Naive thymus-derived CD4-positive, alpha-beta T cell (primary cell): ENCODE results near the gene PSMD8. TPM values are rescaled to one million over a fixed set of nuclear protein-coding genes. Genes with fewer than 3 reads are reported as not detected.
A peak's percentile ranks its signal among the peaks of the same experiment; 100 is the strongest.

Experiments
- ATAC-seq: fragments of 150-1000 bp; cut with Tn5 transposase; 2 replicates; pipeline ENCODE4 v1.10.0; 2021; ENCODE audit warnings: mild to moderate bottlenecking, moderate library complexity
- CTCF ChIA-PET: fragments of 350-600 bp; sonication (Branson Sonifier 250); formaldehyde crosslinking; loops from one replicate; lab custom pipeline; 2021; ENCODE audit warnings: antibody characterized with exemption; lab: Charles Lee
- POLR2A ChIA-PET: fragments of 350-600 bp; sonication (Branson Sonifier 250); formaldehyde crosslinking; loops from one replicate; lab custom pipeline; 2021; ENCODE audit warnings: antibody characterized with exemption, inconsistent platforms; lab: Charles Lee
- DNase-seq, 9 donors: peaks; one replicate each; pipeline versions ENCODE4 v3.0.0 to v3.0.0-alpha.2; 2020 to 2022; ENCODE audit warnings: mixed read lengths in 1 of 9
- H3K27ac ChIP-seq: one replicate; pipeline ENCODE4 v1.7.0; 2013; ENCODE audit warnings: mild to moderate bottlenecking, low read depth, low read length, moderate library complexity
- H3K27me3 ChIP-seq, 2 donors: one replicate each; pipeline ENCODE4 v1.7.0; 2013; ENCODE audit warnings: low read length in 2 of 2, mild to moderate bottlenecking in 2 of 2, moderate library complexity in 2 of 2; ENCODE audit not compliant: control insufficient read depth in 2 of 2, insufficient read depth in 2 of 2
- H3K36me3 ChIP-seq, 3 experiments: 1 replicate in 2 of 3; 2 replicates in 1 of 3; pipeline ENCODE4 v1.7.0; 2013; ENCODE audit warnings: low read length in 3 of 3, mild to moderate bottlenecking in 3 of 3, moderate library complexity in 1 of 3; ENCODE audit not compliant: insufficient read depth in 3 of 3, control insufficient read depth in 2 of 3
- H3K4me1 ChIP-seq, 2 donors: one replicate each; pipeline ENCODE4 v1.7.0; 2013; ENCODE audit warnings: low read length in 2 of 2, mild to moderate bottlenecking in 2 of 2, moderate library complexity in 1 of 2; ENCODE audit not compliant: control insufficient read depth in 2 of 2, insufficient read depth in 2 of 2
- H3K4me3 ChIP-seq: 2 replicates; pipeline ENCODE4 v1.7.0; 2013; ENCODE audit warnings: mild to moderate bottlenecking, low read length
- H3K9me3 ChIP-seq, 3 experiments: 1 replicate in 2 of 3; 2 replicates in 1 of 3; pipeline ENCODE4 v1.7.0; 2013; ENCODE audit warnings: low read length in 3 of 3; ENCODE audit not compliant: control insufficient read depth in 2 of 3
- H3K27ac Mint-ChIP-seq, 9 donors: one replicate each; pipeline ENCODE4 v1.8.0; 2020 to 2022; ENCODE audit warnings: mixed read lengths in 9 of 9, mild to moderate bottlenecking in 8 of 9, moderate library complexity in 5 of 9, inconsistent platforms in 2 of 9
- H3K27me3 Mint-ChIP-seq, 5 donors: one replicate each; pipeline ENCODE4 v1.8.0; 2021 to 2022; ENCODE audit warnings: mixed read lengths in 5 of 5, mild to moderate bottlenecking in 1 of 5
- H3K36me3 Mint-ChIP-seq, 5 donors: one replicate each; pipeline ENCODE4 v1.8.0; 2020 to 2022; ENCODE audit warnings: mixed read lengths in 5 of 5, mild to moderate bottlenecking in 3 of 5, inconsistent platforms in 1 of 5
- H3K4me1 Mint-ChIP-seq, 7 donors: one replicate each; pipeline ENCODE4 v1.8.0; 2020 to 2022; ENCODE audit warnings: mixed read lengths in 7 of 7, mild to moderate bottlenecking in 3 of 7, inconsistent platforms in 1 of 7
- H3K4me3 Mint-ChIP-seq, 10 donors: one replicate each; pipeline ENCODE4 v1.8.0; 2020 to 2022; ENCODE audit warnings: mild to moderate bottlenecking in 10 of 10, mixed read lengths in 10 of 10, moderate library complexity in 6 of 10, inconsistent platforms in 2 of 10
- H3K9me3 Mint-ChIP-seq, 11 donors: one replicate each; pipeline ENCODE4 v1.8.0; 2020 to 2022; ENCODE audit warnings: mixed read lengths in 11 of 11, mild to moderate bottlenecking in 4 of 11, inconsistent platforms in 1 of 11, moderate library complexity in 1 of 11
- intact Hi-C, 2 donors: fragments of 100-400 bp; cut with micrococcal nuclease; formaldehyde crosslinking; loops; one replicate each; pipeline ENCODE4 v1.15.1; 2023
- polyA plus RNA-seq, 2 donors: library from polyadenylated mRNA; unstranded; fragments of 300-500 nt; fragmentation: Illumina TruSeq; gene quantifications; one replicate each; pipeline ENCODE4 v1.2.3, GENCODE V29; 2021
- total RNA-seq, 6 experiments: library from RNA in 5 of 6; stranded (reverse) in 5 of 6; gene quantifications; 1 replicate in 5 of 6; 2 replicates in 1 of 6; pipeline ENCODE4 v1.2.3 and lab custom pipeline; 2021 to 2026

The PSMD8 gene
- 100 to 1,000 TPM in 1 of 5 experiments, 10 to 100 TPM in 4; 68.4 to 181 (median 75.8) TPM for total RNA-seq
- polyA plus RNA-seq, result 100 to 1,000 TPM; 141 to 144 TPM
- total RNA-seq (lab: John Stamatoyannopoulos, UW), result 68.4 reads per million, percentile 77 among the genes with 10 or more reads in this experiment

DNA sequence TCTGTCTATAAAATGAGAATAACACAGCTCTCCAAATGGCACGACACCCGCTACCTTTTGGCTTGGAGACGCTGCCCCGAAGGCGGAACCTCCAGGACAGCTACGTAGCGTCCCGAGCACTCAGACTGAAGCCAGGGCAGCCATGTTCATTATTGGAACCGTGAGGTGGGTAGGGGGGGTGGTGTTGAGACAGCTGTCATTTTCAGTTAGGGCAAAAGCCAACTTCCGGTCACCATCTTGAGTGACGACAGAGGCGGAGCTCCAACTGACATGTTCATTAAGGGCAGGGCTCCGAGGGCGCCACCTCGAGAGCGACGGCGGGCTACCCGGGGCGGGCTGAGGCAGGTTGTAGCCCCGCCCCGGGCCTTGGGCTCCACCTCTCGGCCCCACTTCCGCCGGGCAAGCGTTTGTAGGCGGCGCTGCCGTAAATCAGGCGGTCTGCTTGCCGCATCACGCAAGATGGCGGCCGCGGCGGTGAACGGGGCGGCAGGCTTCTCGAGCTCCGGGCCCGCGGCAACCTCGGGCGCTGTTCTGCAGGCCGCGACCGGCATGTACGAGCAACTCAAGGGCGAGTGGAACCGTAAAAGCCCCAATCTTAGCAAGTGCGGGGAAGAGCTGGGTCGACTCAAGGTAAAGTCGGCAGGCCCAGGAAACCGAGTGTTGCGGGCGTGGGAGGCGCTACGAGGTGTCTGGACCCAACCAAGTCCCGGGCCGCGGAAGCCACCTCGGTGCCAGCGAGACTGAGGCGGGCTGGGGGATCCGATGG, at the start of gene PSMD8:
TSS of gene PSMD8 (plus strand) at position 240 of the 766 bp plus-strand sequence. CDS start at position 271, 31 bp downstream.
- ATAC-seq, result peak; percentile 99
- Histone ChIP-seq H3K9me3 (no peaks in the 10 kb centered on the region), H3K27me3 (peaks cover 0 to 4% of the 10 kb centered on the region in 2 donors), H3K4me1 (peaks cover 17 to 19% of the 10 kb centered on the region in 2 donors), H3K4me3 (peak within 1 kb of the TSS; percentile 96), H3K36me3 (peaks cover 5 to 30% (median 11%) of the 10 kb centered on the region in 3 experiments), H3K27ac (peak within 1 kb of the TSS; percentile 93)
- H3K27ac Mint-ChIP-seq, result peak within 1 kb of the TSS; percentile 90 to 99 (median 98)
- H3K9me3 Mint-ChIP-seq, result peaks cover 0 to under 1% (median 0%) of the 10 kb centered on the region in 11 donors
- peaks cover 17 to 31% (median 29%) of the 10 kb centered on the region in 7 donors for H3K4me1 Mint-ChIP-seq
- intact Hi-C loops, result loop anchor here (1.0 to 2.0 kb wide), 17 partner anchors 12 to 1202 kb away; partner anchors contain the start of genes EIF3K (in 2 of the 2), NFKBIB (in 2 of the 2), SIPA1L3 (in 2 of the 2) and SIRT2 (in 2 of the 2)
- H3K27me3 Mint-ChIP-seq, result peaks cover 0 to 8% (median 3%) of the 10 kb centered on the region in 5 donors
- peaks cover 3 to 24% (median 18%) of the 10 kb centered on the region in 5 donors for H3K36me3 Mint-ChIP-seq
- ChIA-PET POLR2A (interaction anchor here (0.6 to 3.6 kb wide), 30 partner anchors 8 to 1071 kb away, joined by 3 to 40 read pairs (median 5); partner anchors contain the start of genes CATSPERG, EIF3K, FAM98C and GGN), CTCF (interaction anchor here (0.6 to 1.5 kb wide), 16 partner anchors 11 to 473 kb away, joined by 3 to 12 read pairs (median 3); partner anchors contain the start of genes ACTN4, CATSPERG, FAM98C and MAP4K1)
- peak; percentile 95 to 99 (median 99) for DNase-seq
- peak within 1 kb of the TSS; percentile 96 to 100 (median 98) for H3K4me3 Mint-ChIP-seq

DNA sequence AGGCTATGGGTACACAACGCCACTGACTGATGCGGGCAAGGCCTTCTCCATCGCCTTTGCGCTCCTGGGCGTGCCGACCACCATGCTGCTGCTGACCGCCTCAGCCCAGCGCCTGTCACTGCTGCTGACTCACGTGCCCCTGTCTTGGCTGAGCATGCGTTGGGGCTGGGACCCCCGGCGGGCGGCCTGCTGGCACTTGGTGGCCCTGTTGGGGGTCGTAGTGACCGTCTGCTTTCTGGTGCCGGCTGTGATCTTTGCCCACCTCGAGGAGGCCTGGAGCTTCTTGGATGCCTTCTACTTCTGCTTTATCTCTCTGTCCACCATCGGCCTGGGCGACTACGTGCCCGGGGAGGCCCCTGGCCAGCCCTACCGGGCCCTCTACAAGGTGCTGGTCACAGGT, 47.8 kb upstream of the PSMD8 start:
- no peak overlapping the region for H3K27ac Mint-ChIP-seq

DNA sequence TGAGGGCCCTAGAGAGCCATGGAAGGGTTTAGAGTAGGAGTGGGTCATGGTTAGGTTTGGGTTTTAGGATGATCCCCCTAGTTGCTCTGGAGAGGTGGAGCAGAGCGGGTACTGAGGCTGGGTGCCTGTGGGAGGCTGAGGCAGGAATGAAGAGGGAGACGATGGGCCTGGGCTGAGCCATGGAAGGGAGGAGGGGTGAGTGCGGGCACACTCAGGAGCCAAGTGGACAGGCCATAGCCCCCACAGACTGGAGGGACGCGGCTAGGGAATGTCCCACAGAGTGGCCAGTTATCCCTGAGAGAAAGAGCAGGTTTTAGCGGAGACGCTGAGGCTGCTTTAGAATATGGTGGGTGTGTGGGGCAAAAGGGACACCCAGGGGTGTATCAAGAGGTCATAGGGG, 44.7 kb upstream of the PSMD8 start:
- no peak for DNase-seq
- Mint-ChIP-seq H3K9me3 (no peaks in the 10 kb centered on the region), H3K27me3 (no peaks in the 10 kb centered on the region), H3K4me3 (no peak overlapping the region), H3K27ac (peak overlapping the region in 1 of 9 donors; percentile 41), H3K36me3 (peaks cover 10 to 27% (median 18%) of the 10 kb centered on the region in 5 donors), H3K4me1 (peaks cover 0 to 6% (median 0%) of the 10 kb centered on the region in 7 donors)
- POLR2A ChIA-PET, result no interaction called here
- Histone ChIP-seq H3K27me3 (no peaks in the 10 kb centered on the region), H3K36me3 (peaks cover 4 to 34% (median 4%) of the 10 kb centered on the region in 3 experiments), H3K4me3 (no peak overlapping the region), H3K4me1 (no peaks in the 10 kb centered on the region), H3K27ac (no peak overlapping the region), H3K9me3 (no peaks in the 10 kb centered on the region)
- intact Hi-C loops, result loop anchor here in 1 of 2 donors (10.0 kb wide), 1 partner anchor 1475 kb away; the partner anchor contains the start of gene ZNF345
- CTCF ChIA-PET, result no interaction called here
- no peak for ATAC-seq

More for the DNA sequence above, 47.8 kb upstream of the PSMD8 start:
- no peak for DNase-seq
- intact Hi-C loops, result no loop called here
- no peak overlapping the region for H3K27ac ChIP-seq
- Mint-ChIP-seq H3K9me3 (no peaks in the 10 kb centered on the region), H3K4me1 (peaks cover 8 to 14% (median 11%) of the 10 kb centered on the region in 7 donors), H3K4me3 (no peak overlapping the region), H3K36me3 (peaks cover 10 to 32% (median 21%) of the 10 kb centered on the region in 5 donors), H3K27me3 (no peaks in the 10 kb centered on the region)
- no peaks in the 10 kb centered on the region for H3K4me1 ChIP-seq
- no peak for ATAC-seq
- H3K36me3 ChIP-seq, result peaks cover 4 to 34% (median 4%) of the 10 kb centered on the region in 3 experiments
- ChIA-PET CTCF (no interaction called here), POLR2A (no interaction called here)
- no peaks in the 10 kb centered on the region for H3K9me3 ChIP-seq
- no peaks in the 10 kb centered on the region for H3K27me3 ChIP-seq
- no peak overlapping the region for H3K4me3 ChIP-seq

DNA sequence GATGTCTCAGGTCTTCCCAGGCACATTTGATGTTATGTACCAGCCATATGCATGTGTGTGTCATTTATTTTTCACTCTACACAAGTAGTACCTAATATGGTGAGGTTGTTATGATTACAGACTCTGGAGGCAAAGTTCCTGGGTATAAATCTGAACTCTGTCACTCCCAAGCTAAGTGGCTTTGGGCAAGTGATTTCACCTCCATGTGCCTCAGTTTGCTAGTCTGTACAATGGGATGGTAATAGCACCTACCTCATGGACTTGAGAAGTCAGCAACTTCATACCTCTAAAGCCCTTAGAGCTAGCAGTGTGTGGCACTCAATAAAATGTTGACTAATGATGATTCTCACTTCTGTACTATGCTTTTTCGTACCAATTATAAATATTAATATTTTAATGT, 42.6 kb upstream of the PSMD8 start:
- H3K9me3 ChIP-seq, result no peaks in the 10 kb centered on the region
- H3K36me3 ChIP-seq, result peaks cover 4 to 19% (median 4%) of the 10 kb centered on the region in 3 experiments
- peaks cover 2 to 10% (median 6%) of the 10 kb centered on the region in 7 donors for H3K4me1 Mint-ChIP-seq
- H3K27ac Mint-ChIP-seq, result no peak overlapping the region
- intact Hi-C loops, result loop anchor here in 1 of 2 donors (10.0 kb wide), 1 partner anchor 1477 kb away; the partner anchor contains the start of gene ZNF345
- ATAC-seq, result no peak
- H3K9me3 Mint-ChIP-seq, result no peaks in the 10 kb centered on the region
- CTCF ChIA-PET, result interaction anchor here (0.6 to 3.0 kb wide), 2 partner anchors 71 to 87 kb away, joined by 3 to 15 read pairs; no protein-coding TSS in a partner anchor
- no peaks in the 10 kb centered on the region for H3K27me3 ChIP-seq
- no peaks in the 10 kb centered on the region for H3K4me1 ChIP-seq
- no peak overlapping the region for H3K4me3 Mint-ChIP-seq
- no peak overlapping the region for H3K4me3 ChIP-seq
- no peaks in the 10 kb centered on the region for H3K27me3 Mint-ChIP-seq
- POLR2A ChIA-PET, result interaction anchor here (1.0 kb wide), 1 partner anchor 429 kb away, joined by 3 read pairs; no protein-coding TSS in a partner anchor
- DNase-seq, result no peak
- no peak overlapping the region for H3K27ac ChIP-seq
- peaks cover 5 to 17% (median 13%) of the 10 kb centered on the region in 5 donors for H3K36me3 Mint-ChIP-seq

DNA sequence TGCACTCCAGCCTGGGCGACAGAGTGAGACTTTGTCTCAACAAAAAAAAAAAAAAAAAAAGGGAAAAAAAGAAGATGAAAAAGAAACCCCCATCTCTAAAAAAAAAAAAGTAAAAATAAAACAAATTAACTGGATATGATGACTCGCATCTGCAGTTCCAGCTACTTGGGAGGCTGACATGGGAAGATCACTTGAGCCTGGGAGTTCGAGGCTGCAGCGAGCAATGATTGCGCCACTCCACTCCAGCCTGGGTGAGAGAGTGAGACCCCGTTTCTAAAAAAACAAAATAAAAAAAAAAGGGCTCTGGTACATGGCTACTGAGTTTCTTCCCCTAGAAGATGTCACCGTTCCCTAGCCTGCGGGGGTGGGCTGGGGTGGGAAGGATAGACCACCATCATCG, 41.1 kb upstream of the PSMD8 start:
- Histone ChIP-seq H3K9me3 (no peaks in the 10 kb centered on the region), H3K36me3 (peaks cover 0 to 4% (median 0%) of the 10 kb centered on the region in 3 experiments), H3K4me1 (peaks cover 3 to 5% of the 10 kb centered on the region in 2 donors), H3K27ac (no peak overlapping the region), H3K27me3 (no peaks in the 10 kb centered on the region), H3K4me3 (no peak overlapping the region)
- Mint-ChIP-seq H3K27me3 (no peaks in the 10 kb centered on the region), H3K4me1 (peaks cover 6 to 17% (median 9%) of the 10 kb centered on the region in 7 donors), H3K36me3 (peaks cover 0 to 11% (median 5%) of the 10 kb centered on the region in 5 donors), H3K4me3 (no peak overlapping the region), H3K27ac (no peak overlapping the region), H3K9me3 (no peaks in the 10 kb centered on the region)
- DNase-seq, result no peak
- POLR2A ChIA-PET, result no interaction called here
- intact Hi-C loops, result loop anchor here in 1 of 2 donors (10.0 kb wide), 1 partner anchor 1478 kb away; the partner anchor contains the start of gene ZNF345
- CTCF ChIA-PET, result interaction anchor here (3.0 kb wide), 1 partner anchor 89 kb away, joined by 15 read pairs; no protein-coding TSS in a partner anchor
- ATAC-seq, result no peak
